ENCODE results near the gene GLRX5. TPM values are rescaled to one million over a fixed set of nuclear protein-coding genes. Genes with fewer than 3 reads are reported as not detected.

The GLRX5 gene
- total RNA-seq, 1 donor from 2014 or later, result 85.4 TPM

GRCh38 chr14:95541932-95542930 lies 7.4 kb downstream of the GLRX5 start:
- no peak for ATAC-seq (ENCODE audit: poor library complexity)
- intact Hi-C loops (cut with DNase I), result no loop called here
- no peak for DNase-seq

GRCh38 chr14:95543021-95543420 lies 8.2 kb downstream of the GLRX5 start:
- ATAC-seq (ENCODE audit: poor library complexity), result no peak
- no peak for DNase-seq

GRCh38 chr14:95544588-95544987 lies 9.7 kb downstream of the GLRX5 start:
- DNase-seq (no peak), ATAC-seq (ENCODE audit: poor library complexity) (peak; percentile 52)
- intact Hi-C loops (cut with DNase I), result no loop called here

More at GRCh38 chr14:95543021-95543420, 8.2 kb downstream of the GLRX5 start:
- intact Hi-C loops (cut with DNase I), result no loop called here

GRCh38 chr14:95545515-95546168 lies 10.8 kb downstream of the GLRX5 start:
- ATAC-seq (ENCODE audit: poor library complexity), result peak; percentile 57
- no peak for DNase-seq
- intact Hi-C loops (cut with DNase I), result no loop called here

- intact Hi-C loops (cut with DNase I), result no loop called here
- ATAC-seq (ENCODE audit: poor library complexity), result no peak
- no peak for DNase-seq
These were observed 12.4 kb downstream of the GLRX5 start for GRCh38 chr14:95547272-95547625.

- intact Hi-C loops (cut with DNase I), result no loop called here
- DNase-seq (no peak), ATAC-seq (ENCODE audit: poor library complexity) (peak; percentile 7)
These were observed 12.9 kb downstream of the GLRX5 start for GRCh38 chr14:95547626-95548327.

- ATAC-seq (ENCODE audit: poor library complexity), result no peak
- DNase-seq, result no peak
- intact Hi-C loops (cut with DNase I), result no loop called here
These were observed 13.6 kb downstream of the GLRX5 start for GRCh38 chr14:95548328-95548929.

- ATAC-seq (ENCODE audit: poor library complexity) (no peak), DNase-seq (no peak)
- intact Hi-C loops (cut with DNase I), result no loop called here
These were observed 15.1 kb downstream of the GLRX5 start for GRCh38 chr14:95549656-95550585.

- no peak for DNase-seq
- intact Hi-C loops (cut with DNase I), result no loop called here
These were observed 16.6 kb downstream of the GLRX5 start for GRCh38 chr14:95551435-95551834.

GRCh38 chr14:95553141-95553540 lies 18.3 kb downstream of the GLRX5 start:
- no peak for ATAC-seq (ENCODE audit: poor library complexity)
- intact Hi-C loops (cut with DNase I), result no loop called here

More at GRCh38 chr14:95551435-95551834, 16.6 kb downstream of the GLRX5 start:
- no peak for ATAC-seq (ENCODE audit: poor library complexity)

GRCh38 chr14:95555053-95555452 lies 20.2 kb downstream of the GLRX5 start:
- ATAC-seq (ENCODE audit: poor library complexity) (peak; percentile 92), DNase-seq (no peak)
- intact Hi-C loops (cut with DNase I), result no loop called here

More at GRCh38 chr14:95553141-95553540, 18.3 kb downstream of the GLRX5 start:
- DNase-seq, result no peak

- ATAC-seq (ENCODE audit: poor library complexity) (no peak), DNase-seq (no peak)
- intact Hi-C loops (cut with DNase I), result no loop called here
These were observed 22.4 kb downstream of the GLRX5 start for GRCh38 chr14:95557291-95557690.

- no peak for DNase-seq
- intact Hi-C loops (cut with DNase I), result no loop called here
- no peak for ATAC-seq (ENCODE audit: poor library complexity)
These were observed 23.0 kb downstream of the GLRX5 start for GRCh38 chr14:95557832-95558231.

- intact Hi-C loops (cut with DNase I), result no loop called here
- no peak for ATAC-seq (ENCODE audit: poor library complexity)
These were observed 24.4 kb downstream of the GLRX5 start for GRCh38 chr14:95559203-95559602.

GRCh38 chr14:95561001-95561412 lies 26.2 kb downstream of the GLRX5 start:
- intact Hi-C loops (cut with DNase I), result loop anchor here (2.0 to 10.0 kb wide), 4 partner anchors 124 to 714 kb away; partner anchors contain the start of gene TCL1B
- DNase-seq (peak; percentile 85), ATAC-seq (ENCODE audit: poor library complexity) (peak; percentile 92)

More at GRCh38 chr14:95559203-95559602, 24.4 kb downstream of the GLRX5 start:
- no peak for DNase-seq

GRCh38 chr14:95562892-95563685 lies 28.2 kb downstream of the GLRX5 start:
- ATAC-seq (ENCODE audit: poor library complexity) (no peak), DNase-seq (no peak)
- intact Hi-C loops (cut with DNase I), result loop anchor here (5.0 to 10.0 kb wide), 3 partner anchors 122 to 712 kb away; partner anchors contain the start of gene TCL1B

GRCh38 chr14:95564060-95564459 lies 29.2 kb downstream of the GLRX5 start:
- peak; percentile 74 for ATAC-seq (ENCODE audit: poor library complexity)
- DNase-seq, result peak; percentile 60
- intact Hi-C loops (cut with DNase I), result loop anchor here (5.0 to 10.0 kb wide), 3 partner anchors 121 to 711 kb away; partner anchors contain the start of gene TCL1B
